Left forelimb (tissue), 1 donor: ENCODE data around the gene CD48.

Experiments used
- DNase-seq: peaks from one replicate; pipeline ENCODE4 v3.0.0-alpha.2; 2018; ENCODE audit warnings: low spot score

CD48 gene

GRCh38 chr1:160675641-160676410, 35.8 kb downstream of the CD48 start:
- peak; percentile 73 for DNase-seq

GRCh38 chr1:160674415-160674814, 37.2 kb downstream of the CD48 start:
- no peak for DNase-seq

- DNase-seq: no peak
Observed at GRCh38 chr1:160672789-160673695, 38.6 kb downstream of the CD48 start.

GRCh38 chr1:160671603-160672517, 39.8 kb downstream of the CD48 start:
- no peak for DNase-seq

- DNase-seq: no peak
Observed at GRCh38 chr1:160670701-160671100, 40.9 kb downstream of the CD48 start.

- no peak for DNase-seq
Observed at GRCh38 chr1:160669802-160670201, 41.8 kb downstream of the CD48 start.

- DNase-seq: no peak
Observed at GRCh38 chr1:160669276-160669675, 42.3 kb downstream of the CD48 start.

GRCh38 chr1:160667896-160668295, 43.7 kb downstream of the CD48 start:
- DNase-seq: no peak

- DNase-seq: no peak
Observed at GRCh38 chr1:160666079-160666442, 45.6 kb downstream of the CD48 start.

- no peak for DNase-seq
Observed at GRCh38 chr1:160665330-160666078, 46.1 kb downstream of the CD48 start.

- DNase-seq: no peak
Observed at GRCh38 chr1:160664573-160665051, 47.0 kb downstream of the CD48 start.

- no peak for DNase-seq
Observed at GRCh38 chr1:160662910-160663309, 48.7 kb downstream of the CD48 start.

- DNase-seq: no peak
Observed at GRCh38 chr1:160659566-160659965, 52.1 kb downstream of the CD48 start.

- no peak for DNase-seq
Observed at GRCh38 chr1:160658814-160659193, 52.8 kb downstream of the CD48 start.

GRCh38 chr1:160658162-160658813, 53.3 kb downstream of the CD48 start:
- no peak for DNase-seq

GRCh38 chr1:160657250-160657781, 54.3 kb downstream of the CD48 start:
- no peak for DNase-seq

GRCh38 chr1:160656737-160657136, 54.9 kb downstream of the CD48 start:
- DNase-seq: no peak

GRCh38 chr1:160653620-160654016, 58.0 kb downstream of the CD48 start:
- DNase-seq: no peak

- no peak for DNase-seq
Observed at GRCh38 chr1:160652924-160653619, 58.5 kb downstream of the CD48 start.
